HG03521 (cell line): ENCODE measurements around the gene GGA2.
"Not testable (repeated sequence)": the region's sequence is repeated elsewhere in the genome, so short reads cannot be mapped to it uniquely, and the experiment has no call there.

ENCODE experiments used
- ATAC-seq: cut with Tn5 transposase; IDR thresholded peaks from one replicate; pipeline ENCODE4 v1.9.1; 2021; ENCODE audit warnings: mild to moderate bottlenecking, moderate library complexity; ENCODE audit not compliant: unreplicated experiment

Gene GGA2

GRCh38 chr16:23510164-23510914, at the start of gene GGA2:
Gene GGA2, minus strand, starts transcription at chr16:23510494. Its CDS starts 83 bp downstream, at chr16:23510411.
- peak; percentile 74 for ATAC-seq

- ATAC-seq = no peak
These were observed 47.7 kb upstream of the GGA2 start for GRCh38 chr16:23557779-23558702.

- ATAC-seq = peak; percentile 84
These were observed 46.8 kb upstream of the GGA2 start, which contains the start of the genes EARS2 and UBFD1 for GRCh38 chr16:23556881-23557778. Gene EARS2, minus strand, starts transcription at chr16:23557350. Its CDS starts 7 bp downstream, at chr16:23557343. Gene UBFD1, plus strand, starts transcription at chr16:23557727. Its CDS starts 16 bp downstream, at chr16:23557743.

GRCh38 chr16:23554536-23554935, 44.2 kb upstream of the GGA2 start:
- no peak for ATAC-seq

GRCh38 chr16:23552161-23552560, 41.9 kb upstream of the GGA2 start:
- ATAC-seq = no peak

- no peak for ATAC-seq
These were observed 39.6 kb upstream of the GGA2 start for GRCh38 chr16:23549938-23550337.

- ATAC-seq = no peak
These were observed 34.1 kb upstream of the GGA2 start for GRCh38 chr16:23544436-23544835.

- not testable (repeated sequence) for ATAC-seq
These were observed 30.5 kb upstream of the GGA2 start for GRCh38 chr16:23540817-23541178.

GRCh38 chr16:23539984-23540816, 29.9 kb upstream of the GGA2 start:
- no peak for ATAC-seq

- ATAC-seq = no peak
These were observed 28.6 kb upstream of the GGA2 start for GRCh38 chr16:23538919-23539278.

- no peak for ATAC-seq
These were observed 27.1 kb upstream of the GGA2 start for GRCh38 chr16:23537390-23537789.

GRCh38 chr16:23535901-23536300, 25.6 kb upstream of the GGA2 start:
- ATAC-seq = no peak

GRCh38 chr16:23534868-23535860, 24.9 kb upstream of the GGA2 start:
- ATAC-seq = no peak

GRCh38 chr16:23532448-23532847, 22.2 kb upstream of the GGA2 start:
- ATAC-seq = no peak

GRCh38 chr16:23530062-23530461, 19.8 kb upstream of the GGA2 start:
- no peak for ATAC-seq

- no peak for ATAC-seq
These were observed 18.5 kb upstream of the GGA2 start for GRCh38 chr16:23528644-23529310.

GRCh38 chr16:23527961-23528643, 17.8 kb upstream of the GGA2 start:
- ATAC-seq = no peak

GRCh38 chr16:23524886-23525285, 14.6 kb upstream of the GGA2 start:
- no peak for ATAC-seq
